Mesodermal cell (in vitro differentiated cells): ENCODE data around the gene NEU2.

Source experiments
- H3K27ac ChIP-seq: 2 replicates; pipeline ENCODE4 v1.7.0; 2013; ENCODE audit warnings: mild to moderate bottlenecking, low read depth, low read length, moderate library complexity; ENCODE audit not compliant: severe bottlenecking
- H3K36me3 ChIP-seq: 2 replicates; pipeline ENCODE4 v1.7.1; 2013; ENCODE audit warnings: mild to moderate bottlenecking, low read length, moderate library complexity; ENCODE audit not compliant: control insufficient read depth, insufficient read depth
- H3K4me1 ChIP-seq: one replicate; pipeline ENCODE4 v1.7.1; 2013; ENCODE audit warnings: mild to moderate bottlenecking, low read length; ENCODE audit not compliant: insufficient read depth, control insufficient read depth, poor library complexity, severe bottlenecking
- H3K4me3 ChIP-seq: 2 replicates; pipeline ENCODE4 v1.7.0; 2013; ENCODE audit warnings: low read length, control low read depth, mild to moderate bottlenecking; ENCODE audit not compliant: insufficient read depth, poor library complexity, severe bottlenecking; ENCODE audit errors: extremely low read depth
- H3K9me3 ChIP-seq: 2 replicates; pipeline ENCODE4 v1.7.1; 2013; ENCODE audit warnings: mild to moderate bottlenecking, low read length, moderate library complexity; ENCODE audit not compliant: control insufficient read depth
- WGBS, 2 experiments: methylation state at CpG; one replicate each; pipeline ENCODE4 v1.1.5; 2013; ENCODE audit warnings: missing lambda C conversion rate in 2 of 2; ENCODE audit not compliant: insufficient coverage in 2 of 2; 5-methylcytosine and 5-hydroxymethylcytosine counted together

The NEU2 gene

GRCh38 chr2:233036162-233036838, 3.8 kb downstream of the NEU2 start:
- H3K4me3 ChIP-seq = no peak overlapping the region
- H3K9me3 ChIP-seq = no peaks in the 10 kb centered on the region
- H3K4me1 ChIP-seq = no peaks in the 10 kb centered on the region
- H3K36me3 ChIP-seq = no peaks in the 10 kb centered on the region
- H3K27ac ChIP-seq = no peak overlapping the region
- WGBS, 2 experiments = 87 to 94% methylated on average over 12 of the region's 12 CpGs

- H3K36me3 ChIP-seq = no peaks in the 10 kb centered on the region
- H3K4me3 ChIP-seq = no peak overlapping the region
- H3K4me1 ChIP-seq = no peaks in the 10 kb centered on the region
- 100% methylated on average over 1 of the region's 2 CpGs; no CpG with 5 or more reads in 1 of the 2 experiments for WGBS, 2 experiments
- H3K27ac ChIP-seq = no peak overlapping the region
- H3K9me3 ChIP-seq = no peaks in the 10 kb centered on the region
Measured at GRCh38 chr2:233037078-233037477, 4.6 kb downstream of the NEU2 start.

- no peaks in the 10 kb centered on the region for H3K36me3 ChIP-seq
- H3K9me3 ChIP-seq = no peaks in the 10 kb centered on the region
- no peaks in the 10 kb centered on the region for H3K4me1 ChIP-seq
- WGBS, 2 experiments = 89 to 96% methylated on average over 3 of the region's 8 CpGs
- H3K27ac ChIP-seq = no peak overlapping the region
- no peak overlapping the region for H3K4me3 ChIP-seq
Measured at GRCh38 chr2:233039212-233039845, 6.9 kb downstream of the NEU2 start.

GRCh38 chr2:233039846-233040530, 7.5 kb downstream of the NEU2 start:
- Histone ChIP-seq H3K4me1 (no peaks in the 10 kb centered on the region), H3K36me3 (no peaks in the 10 kb centered on the region), H3K9me3 (no peaks in the 10 kb centered on the region), H3K27ac (no peak overlapping the region), H3K4me3 (no peak overlapping the region)
- WGBS, 2 experiments = 92 to 98% methylated on average over 5 to 9 of the region's 10 CpGs

- 78 to 93% methylated on average over 3 to 4 of the region's 4 CpGs for WGBS, 2 experiments
- H3K9me3 ChIP-seq = no peaks in the 10 kb centered on the region
- no peaks in the 10 kb centered on the region for H3K4me1 ChIP-seq
- no peak overlapping the region for H3K4me3 ChIP-seq
- H3K36me3 ChIP-seq = no peaks in the 10 kb centered on the region
- no peak overlapping the region for H3K27ac ChIP-seq
Measured at GRCh38 chr2:233040571-233040970, 8.1 kb downstream of the NEU2 start.

- WGBS, 2 experiments = 93 to 94% methylated on average over 10 of the region's 10 CpGs
Measured at GRCh38 chr2:233041722-233042323, 9.4 kb downstream of the NEU2 start.

GRCh38 chr2:233042549-233042948, 10.1 kb downstream of the NEU2 start:
- Histone ChIP-seq H3K4me1 (no peaks in the 10 kb centered on the region), H3K4me3 (no peak overlapping the region), H3K36me3 (no peaks in the 10 kb centered on the region), H3K27ac (no peak overlapping the region), H3K9me3 (no peaks in the 10 kb centered on the region)
- 90 to 95% methylated on average over 7 to 8 of the region's 9 CpGs for WGBS, 2 experiments

More at GRCh38 chr2:233041722-233042323, 9.4 kb downstream of the NEU2 start:
- H3K4me1 ChIP-seq = no peaks in the 10 kb centered on the region
- H3K4me3 ChIP-seq = no peak overlapping the region
- no peak overlapping the region for H3K27ac ChIP-seq
- no peaks in the 10 kb centered on the region for H3K36me3 ChIP-seq
- no peaks in the 10 kb centered on the region for H3K9me3 ChIP-seq

- no peaks in the 10 kb centered on the region for H3K4me1 ChIP-seq
- no peak overlapping the region for H3K4me3 ChIP-seq
- 85 to 89% methylated on average over 7 to 8 of the region's 9 CpGs for WGBS, 2 experiments
Measured at GRCh38 chr2:233044974-233045605, 12.6 kb downstream of the NEU2 start.

GRCh38 chr2:233047206-233047605, 14.7 kb downstream of the NEU2 start:
- Histone ChIP-seq H3K36me3 (no peaks in the 10 kb centered on the region), H3K9me3 (no peaks in the 10 kb centered on the region), H3K4me1 (no peaks in the 10 kb centered on the region), H3K4me3 (no peak overlapping the region), H3K27ac (no peak overlapping the region)
- 79 to 94% methylated on average over 2 to 3 of the region's 3 CpGs for WGBS, 2 experiments

More at GRCh38 chr2:233044974-233045605, 12.6 kb downstream of the NEU2 start:
- Histone ChIP-seq H3K36me3 (no peaks in the 10 kb centered on the region), H3K27ac (no peak overlapping the region), H3K9me3 (no peaks in the 10 kb centered on the region)

GRCh38 chr2:233047667-233048066, 15.2 kb downstream of the NEU2 start:
- no peaks in the 10 kb centered on the region for H3K36me3 ChIP-seq

More at GRCh38 chr2:233047667-233048066, 15.2 kb downstream of the NEU2 start:
- Histone ChIP-seq H3K4me3 (no peak overlapping the region), H3K27ac (no peak overlapping the region), H3K4me1 (no peaks in the 10 kb centered on the region), H3K9me3 (no peaks in the 10 kb centered on the region)
- WGBS, 2 experiments = 78 to 90% methylated on average over 9 of the region's 9 CpGs
